ENCODE measurements around the gene ATP6V1G3.

The ATP6V1G3 gene

DNA sequence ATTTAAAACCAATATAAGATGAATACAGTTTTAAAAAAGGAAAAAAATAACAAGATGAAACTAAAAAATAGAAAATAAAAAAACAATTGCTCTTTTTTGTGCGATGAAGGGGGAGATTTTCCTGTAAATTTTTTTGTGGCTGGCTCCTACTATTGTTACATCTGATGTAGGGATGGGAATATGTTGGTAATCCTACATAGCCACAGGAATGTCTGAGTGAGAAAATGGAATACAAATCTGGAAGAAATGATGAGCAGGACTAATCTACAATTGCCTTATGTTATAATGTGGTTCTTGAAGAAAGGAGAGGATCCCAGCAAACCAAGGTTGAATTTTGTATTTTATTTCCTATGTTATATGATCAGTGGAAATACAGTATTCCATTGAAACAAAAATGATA lies 40.9 kb downstream of the ATP6V1G3 start:
- Histone ChIP-seq H3K27ac (no peak overlapping the region), H3K4me1 (ENCODE audit: control insufficient read depth in 1 of 2, insufficient read depth in 1 of 2, low read depth in 1 of 2, low read length in 1 of 2) (no peaks in the 10 kb centered on the region), H3K4me3 (ENCODE audit: low read depth in 1 of 2, low read length in 1 of 2) (no peak overlapping the region), H3K27me3 (no peaks in the 10 kb centered on the region), H3K36me3 (no peaks in the 10 kb centered on the region), H3K9me3 (no peaks in the 10 kb centered on the region)
- TF ChIP-seq, protein P1, sequence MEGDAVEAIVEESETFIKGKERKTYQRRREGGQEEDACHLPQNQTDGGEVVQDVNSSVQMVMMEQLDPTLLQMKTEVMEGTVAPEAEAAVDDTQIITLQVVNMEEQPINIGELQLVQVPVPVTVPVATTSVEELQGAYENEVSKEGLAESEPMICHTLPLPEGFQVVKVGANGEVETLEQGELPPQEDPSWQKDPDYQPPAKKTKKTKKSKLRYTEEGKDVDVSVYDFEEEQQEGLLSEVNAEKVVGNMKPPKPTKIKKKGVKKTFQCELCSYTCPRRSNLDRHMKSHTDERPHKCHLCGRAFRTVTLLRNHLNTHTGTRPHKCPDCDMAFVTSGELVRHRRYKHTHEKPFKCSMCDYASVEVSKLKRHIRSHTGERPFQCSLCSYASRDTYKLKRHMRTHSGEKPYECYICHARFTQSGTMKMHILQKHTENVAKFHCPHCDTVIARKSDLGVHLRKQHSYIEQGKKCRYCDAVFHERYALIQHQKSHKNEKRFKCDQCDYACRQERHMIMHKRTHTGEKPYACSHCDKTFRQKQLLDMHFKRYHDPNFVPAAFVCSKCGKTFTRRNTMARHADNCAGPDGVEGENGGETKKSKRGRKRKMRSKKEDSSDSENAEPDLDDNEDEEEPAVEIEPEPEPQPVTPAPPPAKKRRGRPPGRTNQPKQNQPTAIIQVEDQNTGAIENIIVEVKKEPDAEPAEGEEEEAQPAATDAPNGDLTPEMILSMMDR (IDR thresholded peaks at IDR 0.05), result no peak

DNA sequence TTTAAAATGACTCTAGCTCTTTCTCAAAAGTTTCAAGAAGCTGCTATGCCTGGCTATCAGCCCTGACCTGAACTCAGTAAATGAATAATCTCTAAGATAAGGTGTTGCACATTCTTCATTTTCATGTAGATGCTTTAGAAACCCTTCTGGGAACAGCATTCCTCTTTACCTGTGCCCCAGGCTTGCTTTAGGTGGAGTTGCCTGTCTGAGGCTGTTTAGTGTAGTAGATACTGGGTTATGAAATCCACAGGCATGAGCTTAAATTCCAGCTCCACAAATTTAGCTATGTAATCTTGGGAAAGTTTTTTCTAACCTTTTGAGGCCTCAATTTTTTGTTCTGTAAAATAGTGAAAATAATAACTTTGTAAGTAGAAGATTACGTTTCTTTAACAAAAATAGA lies 41.6 kb downstream of the ATP6V1G3 start:
- no peaks in the 10 kb centered on the region for H3K27me3 ChIP-seq
- no peaks in the 10 kb centered on the region for H3K36me3 ChIP-seq
- no peak overlapping the region for H3K27ac ChIP-seq
- no peaks in the 10 kb centered on the region for H3K4me1 ChIP-seq (ENCODE audit: control insufficient read depth in 1 of 2, insufficient read depth in 1 of 2, low read depth in 1 of 2, low read length in 1 of 2)
- TF ChIP-seq, protein P1 (IDR thresholded peaks at IDR 0.05), result no peak
- no peaks in the 10 kb centered on the region for H3K9me3 ChIP-seq
- H3K4me3 ChIP-seq (ENCODE audit: low read depth in 1 of 2, low read length in 1 of 2), result no peak overlapping the region

DNA sequence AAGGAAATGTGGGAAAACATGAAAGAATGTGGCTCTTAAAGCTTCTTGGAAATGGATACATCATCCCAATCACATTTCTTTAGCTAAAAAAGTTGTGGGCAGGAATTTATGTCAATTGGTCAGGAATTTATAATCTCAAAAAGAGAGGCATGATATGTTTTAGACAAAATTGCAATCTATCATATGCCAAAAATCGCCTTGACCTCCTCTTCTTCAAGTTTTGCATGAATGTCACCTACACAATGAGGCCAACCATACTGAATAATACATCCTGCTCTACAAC lies 42.4 kb downstream of the ATP6V1G3 start:
- H3K9me3 ChIP-seq, result no peaks in the 10 kb centered on the region
- no peaks in the 10 kb centered on the region for H3K36me3 ChIP-seq
- TF ChIP-seq, protein P1 (IDR thresholded peaks at IDR 0.05), result no peak
- H3K27ac ChIP-seq, result no peak overlapping the region
- no peaks in the 10 kb centered on the region for H3K27me3 ChIP-seq
- no peaks in the 10 kb centered on the region for H3K4me1 ChIP-seq (ENCODE audit: control insufficient read depth in 1 of 2, insufficient read depth in 1 of 2, low read depth in 1 of 2, low read length in 1 of 2)
- H3K4me3 ChIP-seq (ENCODE audit: low read depth in 1 of 2, low read length in 1 of 2), result no peak overlapping the region

- H3K27me3 ChIP-seq, result no peaks in the 10 kb centered on the region
- H3K36me3 ChIP-seq, result no peaks in the 10 kb centered on the region
- TF ChIP-seq, protein P1 (IDR thresholded peaks at IDR 0.05), result no peak
- no peak overlapping the region for H3K27ac ChIP-seq
- no peaks in the 10 kb centered on the region for H3K4me1 ChIP-seq (ENCODE audit: control insufficient read depth in 1 of 2, insufficient read depth in 1 of 2, low read depth in 1 of 2, low read length in 1 of 2)
- no peaks in the 10 kb centered on the region for H3K9me3 ChIP-seq
- H3K4me3 ChIP-seq (ENCODE audit: low read depth in 1 of 2, low read length in 1 of 2), result no peak overlapping the region
These were observed 43.0 kb downstream of the ATP6V1G3 start for GRCh38 chr1:198497326-198498102.

- no peaks in the 10 kb centered on the region for H3K27me3 ChIP-seq
- H3K36me3 ChIP-seq, result no peaks in the 10 kb centered on the region
- no peak overlapping the region for H3K27ac ChIP-seq
- TF ChIP-seq, protein P1 (IDR thresholded peaks at IDR 0.05), result no peak
- no peaks in the 10 kb centered on the region for H3K4me1 ChIP-seq (ENCODE audit: control insufficient read depth in 1 of 2, insufficient read depth in 1 of 2, low read depth in 1 of 2, low read length in 1 of 2)
- H3K9me3 ChIP-seq, result no peaks in the 10 kb centered on the region
- no peak overlapping the region for H3K4me3 ChIP-seq (ENCODE audit: low read depth in 1 of 2, low read length in 1 of 2)
These were observed 44.0 kb downstream of the ATP6V1G3 start for GRCh38 chr1:198496216-198497143.
